ENCODE measurements around the gene ABCB1. TPM values are rescaled to one million over a fixed set of nuclear protein-coding genes. Genes with fewer than 3 reads are reported as not detected.

The ABCB1 gene
- total and polyA plus RNA-seq, 2 donors (not counting 3 experiments of a cell fraction or from before 2014, with no cell fraction given), result 7.1 to 7.5 TPM

GRCh38 chr7:87596136-87596535, 4.5 kb downstream of the ABCB1 start:
- H3K4me2 ChIP-seq (ENCODE audit: insufficient read depth, low read length), result no peak overlapping the region
- no peaks in the 10 kb centered on the region for H3K36me3 ChIP-seq (ENCODE audit: control insufficient read depth in 2 of 2, extremely low read depth in 1 of 2, insufficient read depth in 2 of 2, low read length in 2 of 2)
- intact Hi-C loops (cut with micrococcal nuclease), result no loop called here
- H3K79me2 ChIP-seq (ENCODE audit: control insufficient read depth, insufficient read depth, low read length), result no peaks in the 10 kb centered on the region
- CTCF ChIA-PET, result no interaction called here
- TF ChIP-seq GATA2 (IDR thresholded peaks at IDR 0.05; ENCODE audit: insufficient read depth, insufficient read length, low read depth, low read length) (no peak), JUN (IDR thresholded peaks at IDR 0.05; ENCODE audit: borderline replicate concordance, insufficient read depth, insufficient read length, low read depth) (no peak), EZH2 (IDR thresholded peaks at IDR 0.05; ENCODE audit: borderline replicate concordance, low read depth, low read length, severe bottlenecking) (no peak), POLR2AphosphoS5 (IDR thresholded peaks at IDR 0.05; ENCODE audit: insufficient read depth, low read depth, low read length) (no peak), MYC (IDR thresholded peaks at IDR 0.05; ENCODE audit: low read depth, low read length) (no peak), POLR2A (IDR thresholded peaks at IDR 0.05; ENCODE audit: low read depth, low read length) (no peak), CTCF (IDR thresholded peaks at IDR 0.05; ENCODE audit: extremely low read depth in 1 of 2, insufficient read depth in 1 of 2, low read depth in 1 of 2, low read length in 2 of 2) (no peak), FOS (IDR thresholded peaks at IDR 0.05; ENCODE audit: borderline replicate concordance, insufficient read depth, low read length) (no peak), MAX (IDR thresholded peaks at IDR 0.05; ENCODE audit: insufficient read depth, insufficient read length) (no peak)
- H3K4me3 ChIP-seq (replicated peaks in 1 of 3; ENCODE audit: insufficient read depth in 1 of 3, low read depth in 1 of 3, low read length in 3 of 3), result no peak overlapping the region
- no TSS peak for BruUV-seq (replicated peaks)
- no peaks in the 10 kb centered on the region for H4K20me1 ChIP-seq (replicated peaks; ENCODE audit: control insufficient read depth, extremely low read depth, insufficient read depth, low read length)
- no peaks in the 10 kb centered on the region for H3K9me3 ChIP-seq (replicated peaks; ENCODE audit: control insufficient read depth, insufficient read depth, low read length)
- peaks cover 18 to 34% of the 10 kb centered on the region in 2 experiments for H3K27me3 ChIP-seq (ENCODE audit: control insufficient read depth in 2 of 2, insufficient read depth in 2 of 2, low read length in 2 of 2)
- dilution Hi-C loops (cut with MboI; ENCODE audit: extremely low pct_ligation_motif_present, low sequenced_read_pairs), result no loop called here
- no peak overlapping the region for H2AFZ ChIP-seq (ENCODE audit: low read depth, low read length)
- DNase-seq (ENCODE audit: low read depth, low spot score), result no peak
- FAIRE-seq, result no peak
- peaks cover 9% of the 10 kb centered on the region for H3K4me1 ChIP-seq (ENCODE audit: control insufficient read depth, extremely low read depth, insufficient read depth, low read length)
- no peak overlapping the region for H3K9ac ChIP-seq (replicated peaks; ENCODE audit: extremely low read depth, insufficient read depth, low read length)
- H3K9me1 ChIP-seq (replicated peaks; ENCODE audit: control insufficient read depth, extremely low read depth, insufficient read depth, low read length), result no peaks in the 10 kb centered on the region
- POLR2A ChIA-PET, result no interaction called here
- no peak overlapping the region for H3K27ac ChIP-seq (ENCODE audit: insufficient read depth, low read depth, low read length)
